HCT116 (cell line): Measurements from ENCODE around the gene DYRK1B. TPM values are rescaled to one million over a fixed set of nuclear protein-coding genes. Genes with fewer than 3 reads are reported as not detected.

Source experiments
- ATAC-seq: fragments of 200-7000 bp; cut with Tn5 transposase; 2 replicates; pipeline ENCODE4 v1.9.1; 2020; ENCODE audit warnings: mild to moderate bottlenecking, moderate library complexity
- BruUV-seq: library from RNA; stranded (reverse); fragments of 400-500 nt; replicated peaks from 2 replicates; lab custom pipeline; 2021; lab: Mats Ljungman, UMichigan
- CTCF ChIA-PET: fragments of 300-600 bp; sonication (Branson Sonifier 250); formaldehyde crosslinking; loops from one replicate; lab custom pipeline; 2021; ENCODE audit warnings: antibody characterized with exemption; lab: Charles Lee
- POLR2A ChIA-PET: fragments of 300-600, 350-600 bp; sonication (Branson Sonifier 250); formaldehyde crosslinking; loops from one replicate; lab custom pipeline; 2021; ENCODE audit warnings: antibody characterized with exemption; lab: Charles Lee
- RAD21 ChIA-PET, 2 experiments: fragments of 300-600 bp; sonication (Branson Sonifier 250); formaldehyde crosslinking; loops; one replicate each; lab custom pipeline; 2023; ENCODE audit warnings: low total read pairs in 2 of 2; ENCODE audit not compliant: uncharacterized antibody in 2 of 2, unreplicated experiment in 2 of 2, low non-redundant PET in 1 of 2; lab: Charles Lee
- DNase-seq: peaks from one replicate; pipeline ENCODE4 v3.0.0-alpha.2; 2010; ENCODE audit warnings: low read depth, low spot score
- H2AFZ ChIP-seq: fragments of 200-600 bp; shearing (Covaris generic), sonication (generic); 2 replicates; pipeline ENCODE4 v1.6.1; 2017; ENCODE audit warnings: low read depth, mixed run types, mixed read lengths, antibody characterized with exemption, low read length; ENCODE audit not compliant: poor library complexity, severe bottlenecking
- H3K27ac ChIP-seq: 2 replicates; pipeline ENCODE4 v1.5.1; 2012; ENCODE audit warnings: low read depth, low read length
- H3K27me3 ChIP-seq: fragments of 200-600 bp; sonication (generic); 2 replicates; pipeline ENCODE4 v1.6.1; 2016; ENCODE audit warnings: mixed run types, low read length, mixed read lengths; ENCODE audit not compliant: insufficient read depth
- H3K36me3 ChIP-seq, 2 experiments: fragments of 200-500 bp in 1 of 2; fragments of 200-600 bp in 1 of 2; sonication (Bioruptor generic) in 1 of 2; sonication (generic) in 1 of 2; 2 replicates each; pipeline versions ENCODE4 v1.5.1 to v1.6.1; 2014 to 2016; ENCODE audit warnings: low read length in 2 of 2, inconsistent platforms in 1 of 2, mixed read lengths in 1 of 2, mixed run types in 1 of 2; ENCODE audit not compliant: insufficient read depth in 2 of 2, control insufficient read depth in 1 of 2
- H3K4me1 ChIP-seq, 2 experiments: fragments of 200-600 bp in 1 of 2; sonication (generic) in 1 of 2; 2 replicates each; pipeline versions ENCODE4 v1.5.1 to v1.6.1; 2012 to 2017; ENCODE audit warnings: low read length in 2 of 2, inconsistent platforms in 1 of 2, mild to moderate bottlenecking in 1 of 2, mixed read lengths in 1 of 2, mixed run types in 1 of 2, moderate library complexity in 1 of 2; ENCODE audit not compliant: insufficient read depth in 2 of 2, control insufficient read depth in 1 of 2
- H3K4me2 ChIP-seq: fragments of 200-600 bp; sonication (generic); 2 replicates; pipeline ENCODE4 v1.6.1; 2017; ENCODE audit warnings: mixed run types, low read length, mixed read lengths
- H3K4me3 ChIP-seq, 2 experiments: fragments of 200-600 bp in 1 of 2; sonication (generic) in 1 of 2; replicated peaks in 1 of 2; 2 replicates each; pipeline ENCODE4 v1.5.1; 2011 to 2016; ENCODE audit warnings: low read length in 2 of 2, control low read depth in 1 of 2, low read depth in 1 of 2, mild to moderate bottlenecking in 1 of 2, mixed read lengths in 1 of 2, mixed run types in 1 of 2
- H3K79me2 ChIP-seq: fragments of 200-600 bp; sonication (generic); 2 replicates; pipeline ENCODE4 v1.6.1; 2017; ENCODE audit warnings: mild to moderate bottlenecking, mixed run types, low read length, moderate library complexity, mixed read lengths; ENCODE audit not compliant: insufficient read depth
- H3K9ac ChIP-seq: fragments of 200-600 bp; sonication (generic); 2 replicates; pipeline ENCODE4 v1.6.1; 2016; ENCODE audit warnings: low read length, mixed read lengths
- H3K9me2 ChIP-seq: fragments of 200-600 bp; sonication (generic), shearing (Covaris generic); 2 replicates; pipeline ENCODE4 v1.6.1; 2017; ENCODE audit warnings: mixed run types, mild to moderate bottlenecking, moderate library complexity; ENCODE audit not compliant: insufficient read depth
- H3K9me3 ChIP-seq, 2 experiments: fragments of 200-500 bp in 1 of 2; fragments of 200-600 bp in 1 of 2; sonication (Bioruptor generic) in 1 of 2; sonication (generic) in 1 of 2; 2 replicates each; pipeline ENCODE4 v1.6.1; 2014 to 2017; ENCODE audit warnings: low read length in 2 of 2, mixed read lengths in 2 of 2, inconsistent platforms in 1 of 2, low read depth in 1 of 2, mild to moderate bottlenecking in 1 of 2, mixed run types in 1 of 2, moderate library complexity in 1 of 2; ENCODE audit not compliant: control insufficient read depth in 1 of 2, insufficient read depth in 1 of 2
- H4K20me1 ChIP-seq: fragments of 200-600 bp; sonication (generic), shearing (Covaris generic); 2 replicates; pipeline ENCODE4 v1.6.1; 2017; ENCODE audit warnings: mixed run types, mild to moderate bottlenecking, moderate library complexity; ENCODE audit not compliant: insufficient read depth
- CBX3 ChIP-seq: IDR thresholded peaks from 2 replicates; pipeline ENCODE4 v1.6.1; 2012; ENCODE audit warnings: low read depth
- EGR1 ChIP-seq: IDR thresholded peaks from 2 replicates; pipeline ENCODE4 v1.6.1; 2012; ENCODE audit warnings: low read depth
- EZH2phosphoT487 ChIP-seq: fragments of 200-600 bp; IDR thresholded peaks from 2 replicates; pipeline ENCODE4 v1.6.1; 2018; ENCODE audit warnings: antibody characterized with exemption, borderline replicate concordance
- JUND ChIP-seq: IDR thresholded peaks from 2 replicates; pipeline ENCODE4 v1.6.1; 2012
- POLR2AphosphoS5 ChIP-seq: IDR thresholded peaks from 2 replicates; pipeline ENCODE4 v1.6.1; 2011; ENCODE audit warnings: mild to moderate bottlenecking, low read depth, low read length, moderate library complexity
- SIN3A ChIP-seq: IDR thresholded peaks from 2 replicates; pipeline ENCODE4 v1.6.1; 2012; ENCODE audit warnings: low read depth
- SP1 ChIP-seq: IDR thresholded peaks from 2 replicates; pipeline ENCODE4 v1.6.1; 2012; ENCODE audit warnings: low read depth
- TCF7L2 ChIP-seq: IDR thresholded peaks from 2 replicates; pipeline ENCODE4 v1.7.0; 2011; ENCODE audit warnings: borderline replicate concordance, inconsistent platforms; ENCODE audit not compliant: insufficient read depth, insufficient read length; ENCODE audit errors: extremely low read depth
- YY1 ChIP-seq: IDR thresholded peaks from 2 replicates; pipeline ENCODE4 v1.6.1; 2011; ENCODE audit warnings: low read length, low read depth, moderate library complexity, mild to moderate bottlenecking; ENCODE audit not compliant: insufficient replicate concordance; ENCODE audit errors: extremely low read depth
- ZFX ChIP-seq: fragments of 450-650 bp; IDR thresholded peaks from 2 replicates; pipeline ENCODE4 v1.6.1; 2017
- ZNF274 ChIP-seq: fragments of 200-500 bp; sonication (Bioruptor generic); IDR thresholded peaks from 2 replicates; pipeline ENCODE4 v1.6.1; 2014; ENCODE audit warnings: mild to moderate bottlenecking, low read depth, low read length, inconsistent platforms
- intact Hi-C: fragments of 100-400 bp; cut with micrococcal nuclease; formaldehyde crosslinking; loops from 2 replicates; pipeline ENCODE4 v1.10.0; 2022
- total RNA-seq: library from RNA; stranded (reverse); gene quantifications from one replicate; pipeline ENCODE4 v1.2.1, GENCODE V29; 2021; ENCODE audit not compliant: unreplicated experiment
- TF ChIP-seq, protein P1 (sequence below): IDR thresholded peaks from 2 replicates; pipeline ENCODE4 v1.6.1; 2011; ENCODE audit warnings: mild to moderate bottlenecking, low read length, moderate library complexity; ENCODE audit not compliant: insufficient replicate concordance; ENCODE audit errors: extremely low read depth
- TF ChIP-seq, protein P2 (sequence below): IDR thresholded peaks from 2 replicates; pipeline ENCODE4 v1.6.1; 2012; ENCODE audit warnings: low read depth

DYRK1B gene
- total RNA-seq, 1 experiment from 2014 or later: 7.3 TPM

DNA sequence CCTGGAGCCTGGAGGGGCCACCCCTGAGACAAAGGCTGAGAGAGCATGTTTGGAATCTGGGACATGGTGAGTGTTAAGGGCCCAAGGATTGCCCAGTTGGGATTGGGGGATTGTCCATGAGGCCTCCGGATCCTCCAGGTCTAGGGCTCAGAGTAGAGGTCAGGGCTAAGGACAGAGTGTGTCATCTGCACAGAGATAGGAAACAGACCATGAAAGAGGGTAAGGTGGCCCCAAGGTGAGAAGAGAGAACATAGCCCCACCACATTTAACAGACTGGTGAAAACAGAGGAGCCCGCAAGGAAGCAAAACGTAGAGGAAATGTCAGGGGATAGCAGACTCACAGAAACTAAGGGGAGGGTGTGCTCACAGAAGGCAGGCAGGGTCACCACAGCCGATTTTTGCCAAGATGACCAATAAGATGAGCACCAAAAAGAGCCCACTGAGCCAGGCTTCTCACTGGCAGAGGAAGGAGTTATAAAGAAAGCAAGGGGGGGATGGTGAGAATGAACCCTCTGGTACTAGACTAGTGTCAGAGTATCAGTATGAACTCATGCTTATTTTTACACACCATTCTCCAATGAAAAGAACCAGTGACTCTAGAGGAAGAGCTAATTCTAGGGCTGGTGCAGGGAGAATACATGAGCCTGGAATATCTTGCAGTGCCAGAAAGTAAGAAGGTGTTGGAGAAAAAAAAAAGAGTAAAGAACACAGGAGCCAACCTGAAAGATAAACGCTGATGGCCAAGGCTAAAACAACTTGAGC lies 17.5 kb downstream of the DYRK1B start:
- H4K20me1 ChIP-seq: no peaks in the 10 kb centered on the region
- RAD21 ChIA-PET: no interaction called here
- no peak overlapping the region for H3K9ac ChIP-seq
- BruUV-seq: no TSS peak
- no peaks in the 10 kb centered on the region for H3K9me3 ChIP-seq
- no peak overlapping the region for H3K4me2 ChIP-seq
- no peak overlapping the region for H3K27ac ChIP-seq
- H3K79me2 ChIP-seq: no peaks in the 10 kb centered on the region
- ATAC-seq: no peak
- TF ChIP-seq EGR1 (no peak), POLR2AphosphoS5 (no peak), TCF7L2 (no peak), SIN3A (no peak), CBX3 (no peak)
- H2AFZ ChIP-seq: no peak overlapping the region
- H3K4me1 ChIP-seq: no peaks in the 10 kb centered on the region
- no peaks in the 10 kb centered on the region for H3K36me3 ChIP-seq
- CTCF ChIA-PET: no interaction called here
- no peaks in the 10 kb centered on the region for H3K27me3 ChIP-seq
- H3K9me2 ChIP-seq: no peaks in the 10 kb centered on the region
- intact Hi-C loops: no loop called here
- no peak for DNase-seq
- POLR2A ChIA-PET: no interaction called here
- no peak overlapping the region for H3K4me3 ChIP-seq

DNA sequence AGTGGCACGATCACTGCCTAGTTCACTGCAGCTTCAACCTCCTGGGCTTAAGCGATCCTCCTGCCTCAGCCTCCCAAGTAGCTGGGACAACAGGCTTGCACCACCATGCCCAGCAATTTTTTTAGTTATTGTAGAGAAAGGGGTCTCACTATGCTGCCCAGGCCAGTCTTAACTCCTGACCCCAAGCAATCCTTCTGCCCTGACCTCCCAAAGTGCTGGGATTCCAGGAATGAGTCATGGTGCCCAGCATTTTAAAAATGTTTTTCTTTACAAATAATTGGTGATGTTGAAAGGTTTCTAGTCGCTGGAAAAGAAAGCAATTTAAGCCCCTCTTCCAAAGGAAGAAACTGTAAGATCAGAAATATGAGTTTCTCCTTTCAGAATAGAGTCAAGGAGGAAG lies 19.4 kb downstream of the DYRK1B start:
- intact Hi-C loops: no loop called here
- no peak for DNase-seq
- BruUV-seq: no TSS peak
- ATAC-seq: no peak
- Histone ChIP-seq H3K4me1 (no peaks in the 10 kb centered on the region), H2AFZ (no peak overlapping the region), H3K79me2 (no peaks in the 10 kb centered on the region), H3K27me3 (no peaks in the 10 kb centered on the region), H3K9me3 (no peaks in the 10 kb centered on the region), H3K9ac (no peak overlapping the region), H3K4me3 (no peak overlapping the region), H3K36me3 (no peaks in the 10 kb centered on the region)
- ChIA-PET POLR2A (no interaction called here), CTCF (no interaction called here), RAD21 (no interaction called here)
- TF ChIP-seq ZNF274 (no peak), YY1 (no peak), TCF7L2 (no peak), EZH2phosphoT487 (no peak), JUND (no peak), POLR2AphosphoS5 (no peak), ZFX (no peak), CBX3 (no peak), SP1 (no peak)
- TF ChIP-seq, protein P1, sequence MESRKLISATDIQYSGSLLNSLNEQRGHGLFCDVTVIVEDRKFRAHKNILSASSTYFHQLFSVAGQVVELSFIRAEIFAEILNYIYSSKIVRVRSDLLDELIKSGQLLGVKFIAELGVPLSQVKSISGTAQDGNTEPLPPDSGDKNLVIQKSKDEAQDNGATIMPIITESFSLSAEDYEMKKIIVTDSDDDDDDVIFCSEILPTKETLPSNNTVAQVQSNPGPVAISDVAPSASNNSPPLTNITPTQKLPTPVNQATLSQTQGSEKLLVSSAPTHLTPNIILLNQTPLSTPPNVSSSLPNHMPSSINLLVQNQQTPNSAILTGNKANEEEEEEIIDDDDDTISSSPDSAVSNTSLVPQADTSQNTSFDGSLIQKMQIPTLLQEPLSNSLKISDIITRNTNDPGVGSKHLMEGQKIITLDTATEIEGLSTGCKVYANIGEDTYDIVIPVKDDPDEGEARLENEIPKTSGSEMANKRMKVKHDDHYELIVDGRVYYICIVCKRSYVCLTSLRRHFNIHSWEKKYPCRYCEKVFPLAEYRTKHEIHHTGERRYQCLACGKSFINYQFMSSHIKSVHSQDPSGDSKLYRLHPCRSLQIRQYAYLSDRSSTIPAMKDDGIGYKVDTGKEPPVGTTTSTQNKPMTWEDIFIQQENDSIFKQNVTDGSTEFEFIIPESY: no peak
- TF ChIP-seq, protein P2, sequence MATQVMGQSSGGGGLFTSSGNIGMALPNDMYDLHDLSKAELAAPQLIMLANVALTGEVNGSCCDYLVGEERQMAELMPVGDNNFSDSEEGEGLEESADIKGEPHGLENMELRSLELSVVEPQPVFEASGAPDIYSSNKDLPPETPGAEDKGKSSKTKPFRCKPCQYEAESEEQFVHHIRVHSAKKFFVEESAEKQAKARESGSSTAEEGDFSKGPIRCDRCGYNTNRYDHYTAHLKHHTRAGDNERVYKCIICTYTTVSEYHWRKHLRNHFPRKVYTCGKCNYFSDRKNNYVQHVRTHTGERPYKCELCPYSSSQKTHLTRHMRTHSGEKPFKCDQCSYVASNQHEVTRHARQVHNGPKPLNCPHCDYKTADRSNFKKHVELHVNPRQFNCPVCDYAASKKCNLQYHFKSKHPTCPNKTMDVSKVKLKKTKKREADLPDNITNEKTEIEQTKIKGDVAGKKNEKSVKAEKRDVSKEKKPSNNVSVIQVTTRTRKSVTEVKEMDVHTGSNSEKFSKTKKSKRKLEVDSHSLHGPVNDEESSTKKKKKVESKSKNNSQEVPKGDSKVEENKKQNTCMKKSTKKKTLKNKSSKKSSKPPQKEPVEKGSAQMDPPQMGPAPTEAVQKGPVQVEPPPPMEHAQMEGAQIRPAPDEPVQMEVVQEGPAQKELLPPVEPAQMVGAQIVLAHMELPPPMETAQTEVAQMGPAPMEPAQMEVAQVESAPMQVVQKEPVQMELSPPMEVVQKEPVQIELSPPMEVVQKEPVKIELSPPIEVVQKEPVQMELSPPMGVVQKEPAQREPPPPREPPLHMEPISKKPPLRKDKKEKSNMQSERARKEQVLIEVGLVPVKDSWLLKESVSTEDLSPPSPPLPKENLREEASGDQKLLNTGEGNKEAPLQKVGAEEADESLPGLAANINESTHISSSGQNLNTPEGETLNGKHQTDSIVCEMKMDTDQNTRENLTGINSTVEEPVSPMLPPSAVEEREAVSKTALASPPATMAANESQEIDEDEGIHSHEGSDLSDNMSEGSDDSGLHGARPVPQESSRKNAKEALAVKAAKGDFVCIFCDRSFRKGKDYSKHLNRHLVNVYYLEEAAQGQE: no peak
- TF ChIP-seq, all 23 proteins: peak for 0
- H4K20me1 ChIP-seq: no peaks in the 10 kb centered on the region
- H3K9me2 ChIP-seq: no peaks in the 10 kb centered on the region
- H3K27ac ChIP-seq: no peak overlapping the region
- H3K4me2 ChIP-seq: no peak overlapping the region
